ENCODE measurements around the gene OCA2. TPM values are rescaled to one million over a fixed set of nuclear protein-coding genes. Genes with fewer than 3 reads are reported as not detected.

The OCA2 gene
- total RNA-seq, 2 experiments from 2014 or later, result not detected

DNA sequence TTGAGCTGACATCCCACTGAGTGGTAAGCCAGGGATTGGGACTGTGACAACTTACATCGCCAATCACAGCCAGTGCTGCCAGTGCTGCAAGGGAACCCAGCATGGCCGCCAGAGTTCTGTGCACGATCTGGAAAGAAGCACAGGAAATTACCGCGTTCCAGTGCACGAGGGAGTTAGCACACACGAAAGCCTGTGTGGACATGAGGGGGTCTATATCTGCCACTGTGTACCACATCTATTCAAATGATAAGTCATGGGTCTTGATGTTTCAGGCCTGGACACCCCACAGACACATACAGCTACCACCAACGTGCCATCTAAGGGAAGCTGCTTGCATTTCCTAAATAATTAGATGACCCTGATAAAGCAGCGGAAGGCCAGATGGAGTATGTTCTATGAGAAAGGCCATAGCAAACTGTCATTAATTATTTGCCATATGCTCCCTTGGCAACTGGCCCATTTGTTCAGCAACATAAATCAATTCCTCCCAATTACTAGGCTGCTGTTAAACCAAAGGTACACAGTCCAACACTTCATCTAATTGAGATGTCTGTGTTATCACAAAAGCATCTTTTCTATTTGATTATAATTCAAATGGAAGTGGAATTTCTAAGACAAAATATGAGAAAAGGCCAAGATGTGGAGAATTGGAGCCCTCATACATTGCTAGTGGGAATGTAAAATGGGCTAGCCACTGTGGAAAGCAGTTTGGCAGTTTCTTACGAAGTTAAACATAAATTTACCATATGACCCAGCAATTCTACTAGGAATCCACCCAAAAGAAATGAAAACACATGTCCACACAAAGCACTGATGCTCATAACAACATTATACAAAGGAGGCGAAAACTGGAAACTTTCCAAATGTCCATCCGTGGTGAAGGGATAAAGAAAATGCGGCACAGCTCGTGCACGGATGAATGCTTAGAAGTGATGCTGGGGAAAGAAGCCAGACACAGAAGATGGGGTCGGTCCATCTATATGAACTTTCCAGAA, 108.3 kb downstream of the OCA2 start:
- H3K9me2 ChIP-seq (ENCODE audit: insufficient read depth, low read length), result no peaks in the 10 kb centered on the region
- H3K27ac ChIP-seq (ENCODE audit: low read depth, low read length, poor library complexity, severe bottlenecking), result no peak overlapping the region
- BruUV-seq (replicated peaks), result no TSS peak
- intact Hi-C loops (cut with micrococcal nuclease; ENCODE audit: unreplicated experiment), result no loop called here
- H3K4me2 ChIP-seq (ENCODE audit: low read length), result no peak overlapping the region
- H2AFZ ChIP-seq (ENCODE audit: low read length), result no peak overlapping the region
- H3K4me1 ChIP-seq (ENCODE audit: insufficient read depth, low read length, poor library complexity, severe bottlenecking), result no peaks in the 10 kb centered on the region
- no peaks in the 10 kb centered on the region for H3K79me2 ChIP-seq (ENCODE audit: insufficient read depth, low read depth, low read length)
- H3K9me3 ChIP-seq (ENCODE audit: low read length), result no peaks in the 10 kb centered on the region
- no peak overlapping the region for H3K4me3 ChIP-seq (ENCODE audit: low read depth, low read length, poor library complexity, severe bottlenecking)
- ChIA-PET POLR2A (no interaction called here), CTCF (ENCODE audit: unreplicated experiment) (no interaction called here)
- no peak for DNase-seq (ENCODE audit: low spot score)
- H4K20me1 ChIP-seq (ENCODE audit: insufficient read depth, low read length), result no peaks in the 10 kb centered on the region
- TF ChIP-seq, protein P1, sequence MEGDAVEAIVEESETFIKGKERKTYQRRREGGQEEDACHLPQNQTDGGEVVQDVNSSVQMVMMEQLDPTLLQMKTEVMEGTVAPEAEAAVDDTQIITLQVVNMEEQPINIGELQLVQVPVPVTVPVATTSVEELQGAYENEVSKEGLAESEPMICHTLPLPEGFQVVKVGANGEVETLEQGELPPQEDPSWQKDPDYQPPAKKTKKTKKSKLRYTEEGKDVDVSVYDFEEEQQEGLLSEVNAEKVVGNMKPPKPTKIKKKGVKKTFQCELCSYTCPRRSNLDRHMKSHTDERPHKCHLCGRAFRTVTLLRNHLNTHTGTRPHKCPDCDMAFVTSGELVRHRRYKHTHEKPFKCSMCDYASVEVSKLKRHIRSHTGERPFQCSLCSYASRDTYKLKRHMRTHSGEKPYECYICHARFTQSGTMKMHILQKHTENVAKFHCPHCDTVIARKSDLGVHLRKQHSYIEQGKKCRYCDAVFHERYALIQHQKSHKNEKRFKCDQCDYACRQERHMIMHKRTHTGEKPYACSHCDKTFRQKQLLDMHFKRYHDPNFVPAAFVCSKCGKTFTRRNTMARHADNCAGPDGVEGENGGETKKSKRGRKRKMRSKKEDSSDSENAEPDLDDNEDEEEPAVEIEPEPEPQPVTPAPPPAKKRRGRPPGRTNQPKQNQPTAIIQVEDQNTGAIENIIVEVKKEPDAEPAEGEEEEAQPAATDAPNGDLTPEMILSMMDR (conservative IDR thresholded peaks at IDR 0.05; ENCODE audit: low read length), result no peak
- no peak for TF ChIP-seq EZH2phosphoT487 (IDR thresholded peaks at IDR 0.05; ENCODE audit: borderline replicate concordance, low read depth, low read length)
- H3K36me3 ChIP-seq (ENCODE audit: insufficient read depth, low read length), result no peaks in the 10 kb centered on the region

DNA sequence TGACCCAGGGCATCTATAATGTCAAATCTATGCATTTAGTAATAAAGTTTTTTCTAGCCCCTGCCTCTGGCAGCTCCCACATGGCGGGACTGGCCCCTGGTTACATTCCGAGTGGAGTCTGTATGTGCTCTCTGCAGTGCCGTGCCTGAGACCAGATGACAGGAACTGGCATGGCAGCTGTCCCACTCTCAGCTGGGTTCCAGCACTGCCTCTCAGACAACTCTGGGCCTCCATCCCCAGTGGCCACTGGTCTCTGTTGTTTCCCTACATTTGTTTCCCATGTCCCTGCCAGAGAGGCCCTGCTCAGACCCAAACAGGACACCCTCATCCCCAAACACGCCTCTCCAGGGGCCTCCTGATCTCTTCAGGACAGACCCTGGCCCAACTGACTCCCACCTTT, 109.3 kb downstream of the OCA2 start:
- intact Hi-C loops (cut with micrococcal nuclease; ENCODE audit: unreplicated experiment), result no loop called here
- POLR2A ChIA-PET, result no interaction called here
- Histone ChIP-seq H3K27ac (ENCODE audit: low read depth, low read length, poor library complexity, severe bottlenecking) (no peak overlapping the region), H3K9me2 (ENCODE audit: insufficient read depth, low read length) (no peaks in the 10 kb centered on the region), H3K9me3 (ENCODE audit: low read length) (no peaks in the 10 kb centered on the region), H4K20me1 (ENCODE audit: insufficient read depth, low read length) (no peaks in the 10 kb centered on the region), H3K79me2 (ENCODE audit: insufficient read depth, low read depth, low read length) (no peaks in the 10 kb centered on the region), H3K4me3 (ENCODE audit: low read depth, low read length, poor library complexity, severe bottlenecking) (no peak overlapping the region), H3K36me3 (ENCODE audit: insufficient read depth, low read length) (no peaks in the 10 kb centered on the region), H3K4me2 (ENCODE audit: low read length) (no peak overlapping the region), H3K4me1 (ENCODE audit: insufficient read depth, low read length, poor library complexity, severe bottlenecking) (no peaks in the 10 kb centered on the region), H2AFZ (ENCODE audit: low read length) (no peak overlapping the region)
- no peak for DNase-seq (ENCODE audit: low spot score)
- TF ChIP-seq EZH2phosphoT487 (IDR thresholded peaks at IDR 0.05; ENCODE audit: borderline replicate concordance, low read depth, low read length), result no peak
- TF ChIP-seq, protein P1 (conservative IDR thresholded peaks at IDR 0.05; ENCODE audit: low read length), result no peak
- no TSS peak for BruUV-seq (replicated peaks)
- CTCF ChIA-PET (ENCODE audit: unreplicated experiment), result no interaction called here

DNA sequence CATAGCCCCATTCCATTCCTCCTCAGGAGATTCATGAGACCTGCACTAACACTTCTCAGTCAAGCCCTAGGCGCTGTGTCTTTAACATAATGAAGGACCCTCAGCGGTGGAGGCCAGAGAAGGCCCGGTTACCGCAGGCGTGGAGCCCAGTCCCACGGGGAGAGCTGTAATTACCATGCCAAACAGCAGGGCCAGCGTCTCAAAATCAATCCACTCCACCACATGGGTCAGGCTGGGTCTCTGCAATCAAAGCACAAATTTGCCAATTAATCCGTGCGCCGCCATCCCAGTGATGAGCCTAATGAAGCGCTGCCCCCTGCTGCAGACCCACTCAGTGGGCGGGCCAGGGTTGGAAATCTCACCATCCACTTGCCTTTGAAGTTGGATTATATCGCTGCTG, 109.7 kb downstream of the OCA2 start:
- Histone ChIP-seq H2AFZ (ENCODE audit: low read length) (no peak overlapping the region), H3K27ac (ENCODE audit: low read depth, low read length, poor library complexity, severe bottlenecking) (no peak overlapping the region), H3K4me1 (ENCODE audit: insufficient read depth, low read length, poor library complexity, severe bottlenecking) (no peaks in the 10 kb centered on the region), H3K79me2 (ENCODE audit: insufficient read depth, low read depth, low read length) (no peaks in the 10 kb centered on the region), H3K4me3 (ENCODE audit: low read depth, low read length, poor library complexity, severe bottlenecking) (no peak overlapping the region), H3K36me3 (ENCODE audit: insufficient read depth, low read length) (no peaks in the 10 kb centered on the region), H3K9me2 (ENCODE audit: insufficient read depth, low read length) (no peaks in the 10 kb centered on the region), H4K20me1 (ENCODE audit: insufficient read depth, low read length) (no peaks in the 10 kb centered on the region), H3K4me2 (ENCODE audit: low read length) (no peak overlapping the region), H3K9me3 (ENCODE audit: low read length) (no peaks in the 10 kb centered on the region)
- ChIA-PET POLR2A (no interaction called here), CTCF (ENCODE audit: unreplicated experiment) (no interaction called here)
- BruUV-seq (replicated peaks), result no TSS peak
- DNase-seq (ENCODE audit: low spot score), result no peak
- TF ChIP-seq, protein P1 (conservative IDR thresholded peaks at IDR 0.05; ENCODE audit: low read length), result no peak
- TF ChIP-seq EZH2phosphoT487 (IDR thresholded peaks at IDR 0.05; ENCODE audit: borderline replicate concordance, low read depth, low read length), result no peak
- intact Hi-C loops (cut with micrococcal nuclease; ENCODE audit: unreplicated experiment), result no loop called here
